Nephron progenitor cell (in vitro differentiated cells): ENCODE data around the gene SLC1A2.

ENCODE experiments used
- DNase-seq: peaks from one replicate; pipeline ENCODE4 v3.0.0; 2021
- H3K27ac Mint-ChIP-seq: 2 replicates; pipeline ENCODE4 v1.8.0; 2021; ENCODE audit warnings: mild to moderate bottlenecking, moderate library complexity, mixed read lengths
- H3K27me3 Mint-ChIP-seq: 2 replicates; pipeline ENCODE4 v1.8.0; 2021; ENCODE audit warnings: mild to moderate bottlenecking, low read depth, mixed read lengths; ENCODE audit not compliant: poor library complexity
- H3K36me3 Mint-ChIP-seq: 2 replicates; pipeline ENCODE4 v1.8.0; 2021; ENCODE audit warnings: low read depth, mixed read lengths
- H3K4me1 Mint-ChIP-seq: 2 replicates; pipeline ENCODE4 v1.8.0; 2021; ENCODE audit warnings: mixed read lengths
- H3K4me3 Mint-ChIP-seq: 2 replicates; pipeline ENCODE4 v1.8.0; 2021; ENCODE audit warnings: mild to moderate bottlenecking, moderate library complexity, mixed read lengths
- H3K9me3 Mint-ChIP-seq: 2 replicates; pipeline ENCODE4 v1.8.0; 2021; ENCODE audit warnings: mild to moderate bottlenecking, moderate library complexity, mixed read lengths
- TF ChIP-seq, protein P1 (sequence below): fragments of 200-600 bp; sonication (generic); IDR thresholded peaks from 2 replicates; pipeline ENCODE4 v1.5.0; 2021; ENCODE audit warnings: antibody characterized with exemption

The SLC1A2 gene

DNA sequence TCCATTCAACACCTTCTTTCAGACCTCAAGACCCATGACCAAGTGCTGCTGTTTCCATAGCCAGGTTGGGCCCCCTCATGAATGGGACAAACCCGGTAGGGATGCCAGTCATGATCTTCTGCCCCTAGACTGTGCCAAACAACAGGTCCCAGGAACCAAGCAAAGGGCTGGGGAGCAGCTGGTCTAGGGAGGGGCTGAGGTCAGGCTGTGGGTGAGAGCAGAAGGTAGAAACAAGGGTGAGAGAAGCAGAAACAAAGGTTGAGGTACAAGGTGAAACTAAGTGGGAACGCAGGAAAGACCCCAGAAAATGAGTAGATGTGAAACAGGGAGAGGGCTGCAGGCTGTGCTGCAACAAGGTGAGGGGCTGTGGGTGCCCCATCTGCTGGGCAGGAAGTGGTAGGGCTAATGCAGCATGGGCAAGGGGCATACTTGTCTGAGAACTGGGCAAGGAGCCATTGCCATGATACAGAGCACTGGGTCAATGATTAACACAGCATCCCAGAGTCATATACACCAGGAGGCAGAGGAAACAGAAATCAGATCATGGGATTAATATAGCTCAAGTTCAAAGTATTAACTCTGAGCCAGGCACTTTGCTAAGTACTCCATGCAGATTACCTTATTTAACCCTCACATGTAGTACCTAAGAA, 45.9 kb downstream of the SLC1A2 start:
- Mint-ChIP-seq H3K4me1 (no peaks in the 10 kb centered on the region), H3K9me3 (no peaks in the 10 kb centered on the region), H3K36me3 (no peaks in the 10 kb centered on the region), H3K27me3 (peaks cover 3% of the 10 kb centered on the region), H3K4me3 (no peak overlapping the region), H3K27ac (no peak overlapping the region)
- TF ChIP-seq, protein P1, sequence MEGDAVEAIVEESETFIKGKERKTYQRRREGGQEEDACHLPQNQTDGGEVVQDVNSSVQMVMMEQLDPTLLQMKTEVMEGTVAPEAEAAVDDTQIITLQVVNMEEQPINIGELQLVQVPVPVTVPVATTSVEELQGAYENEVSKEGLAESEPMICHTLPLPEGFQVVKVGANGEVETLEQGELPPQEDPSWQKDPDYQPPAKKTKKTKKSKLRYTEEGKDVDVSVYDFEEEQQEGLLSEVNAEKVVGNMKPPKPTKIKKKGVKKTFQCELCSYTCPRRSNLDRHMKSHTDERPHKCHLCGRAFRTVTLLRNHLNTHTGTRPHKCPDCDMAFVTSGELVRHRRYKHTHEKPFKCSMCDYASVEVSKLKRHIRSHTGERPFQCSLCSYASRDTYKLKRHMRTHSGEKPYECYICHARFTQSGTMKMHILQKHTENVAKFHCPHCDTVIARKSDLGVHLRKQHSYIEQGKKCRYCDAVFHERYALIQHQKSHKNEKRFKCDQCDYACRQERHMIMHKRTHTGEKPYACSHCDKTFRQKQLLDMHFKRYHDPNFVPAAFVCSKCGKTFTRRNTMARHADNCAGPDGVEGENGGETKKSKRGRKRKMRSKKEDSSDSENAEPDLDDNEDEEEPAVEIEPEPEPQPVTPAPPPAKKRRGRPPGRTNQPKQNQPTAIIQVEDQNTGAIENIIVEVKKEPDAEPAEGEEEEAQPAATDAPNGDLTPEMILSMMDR = no peak
- DNase-seq = no peak

DNA sequence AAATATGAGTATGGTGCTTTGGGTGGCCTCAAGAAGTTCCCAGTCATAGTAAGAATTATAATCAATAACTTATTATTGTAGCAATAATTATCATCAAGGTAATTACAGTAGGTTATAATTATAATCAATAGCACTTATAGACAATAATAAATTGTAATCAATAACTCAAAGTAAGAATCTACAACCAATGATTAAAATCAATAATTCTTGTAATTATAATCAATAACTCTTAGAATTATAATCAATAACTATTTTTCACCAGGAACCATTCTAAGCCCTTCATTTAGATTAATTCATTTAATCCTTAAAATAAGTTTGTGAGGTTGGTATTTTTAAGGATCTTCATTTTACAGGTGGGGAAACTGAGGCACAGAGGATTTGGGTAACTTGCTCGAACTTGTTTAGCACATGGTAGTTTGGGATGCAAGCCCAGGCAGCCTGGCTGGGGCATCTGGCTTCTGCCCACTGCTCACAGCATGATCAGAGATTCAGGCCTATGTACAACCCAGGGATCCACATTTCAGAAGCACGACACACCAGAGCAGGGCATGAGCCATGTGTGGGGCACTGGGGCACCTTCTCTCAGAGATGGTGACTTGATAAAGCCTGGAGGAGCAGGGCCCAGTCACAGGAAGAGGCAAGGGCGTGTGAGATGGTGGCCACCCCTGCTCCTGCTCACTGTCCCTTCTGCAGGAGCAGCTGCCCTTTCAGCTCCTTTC, 46.6 kb downstream of the SLC1A2 start:
- TF ChIP-seq, protein P1 = no peak
- Mint-ChIP-seq H3K9me3 (no peaks in the 10 kb centered on the region), H3K27ac (no peak overlapping the region), H3K36me3 (no peaks in the 10 kb centered on the region), H3K27me3 (peaks cover 3% of the 10 kb centered on the region), H3K4me1 (no peaks in the 10 kb centered on the region), H3K4me3 (no peak overlapping the region)
- DNase-seq = no peak

DNA sequence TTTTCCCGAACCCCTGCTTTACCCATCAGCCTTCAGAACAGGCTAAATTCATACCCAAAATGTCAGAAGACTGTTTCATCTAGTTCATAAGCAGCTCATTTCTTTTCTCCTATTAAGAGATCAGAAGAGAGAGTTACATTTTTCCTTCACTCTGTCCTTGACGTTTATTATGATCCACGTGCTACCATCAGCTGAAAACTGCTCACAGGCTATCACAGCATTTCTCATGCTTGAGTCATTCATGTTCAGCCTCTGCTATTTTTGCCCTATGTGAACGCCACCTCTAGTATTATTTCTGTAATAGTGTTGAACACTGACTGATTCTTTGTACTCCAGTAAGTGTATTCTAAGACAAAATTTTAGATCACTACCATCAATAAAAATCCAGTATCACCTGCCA, 51.9 kb downstream of the SLC1A2 start:
- TF ChIP-seq, protein P1 = no peak
- peaks cover 8% of the 10 kb centered on the region for H3K27me3 Mint-ChIP-seq
- peaks cover 3% of the 10 kb centered on the region for H3K9me3 Mint-ChIP-seq
- H3K36me3 Mint-ChIP-seq = no peaks in the 10 kb centered on the region
- no peak for DNase-seq
- H3K27ac Mint-ChIP-seq = no peak overlapping the region
- no peak overlapping the region for H3K4me3 Mint-ChIP-seq
- peaks cover 5% of the 10 kb centered on the region for H3K4me1 Mint-ChIP-seq

DNA sequence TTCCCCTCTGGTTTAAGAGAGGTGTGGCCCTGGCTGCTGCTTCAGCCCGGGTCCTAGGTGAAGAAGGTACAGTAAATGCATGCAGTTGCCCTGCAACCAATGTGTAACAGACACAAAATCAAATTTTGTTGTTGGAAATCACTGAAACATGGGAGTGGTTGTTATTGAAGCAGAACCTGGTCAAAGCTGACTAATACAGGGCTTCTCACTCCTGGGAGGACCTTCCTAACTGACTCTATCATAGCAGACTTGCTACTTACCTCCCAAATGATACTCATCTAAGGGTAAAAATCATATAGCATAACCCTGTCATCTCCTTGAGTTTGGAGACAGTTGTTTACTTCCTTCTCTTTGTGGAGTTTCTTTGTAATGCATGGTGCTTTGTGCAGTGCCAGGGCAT, 52.6 kb downstream of the SLC1A2 start:
- TF ChIP-seq, protein P1 = no peak
- DNase-seq = no peak
- Mint-ChIP-seq H3K4me1 (peaks cover 5% of the 10 kb centered on the region), H3K27ac (no peak overlapping the region), H3K27me3 (peaks cover 8% of the 10 kb centered on the region), H3K4me3 (no peak overlapping the region), H3K36me3 (no peaks in the 10 kb centered on the region), H3K9me3 (peaks cover 3% of the 10 kb centered on the region)

- no peak for DNase-seq
- Mint-ChIP-seq H3K27ac (no peak overlapping the region), H3K36me3 (no peaks in the 10 kb centered on the region), H3K27me3 (peaks cover 9% of the 10 kb centered on the region), H3K9me3 (peaks cover 3% of the 10 kb centered on the region), H3K4me1 (peaks cover 5% of the 10 kb centered on the region), H3K4me3 (no peak overlapping the region)
- TF ChIP-seq, protein P1 = no peak
Measured at GRCh38 chr11:35365961-35366360, 53.4 kb downstream of the SLC1A2 start.

DNA sequence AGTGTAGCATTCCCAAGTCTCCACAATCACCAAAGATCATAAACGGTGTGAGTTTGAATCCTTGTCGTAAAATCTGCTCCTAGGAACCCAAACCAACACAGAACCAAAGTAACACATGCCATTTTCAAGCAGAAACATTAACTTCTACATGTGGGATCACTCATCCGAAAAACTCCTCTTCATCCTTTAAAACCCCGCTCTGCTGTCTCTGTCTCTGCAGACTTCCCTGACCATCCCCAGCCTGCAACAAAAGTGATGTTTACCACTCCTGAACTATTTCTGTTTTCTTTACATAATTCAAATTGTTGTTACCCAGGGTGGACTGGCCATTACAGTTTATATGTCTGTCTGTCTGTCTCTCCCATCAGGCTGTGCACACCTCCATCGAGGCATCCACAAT, 54.0 kb downstream of the SLC1A2 start:
- TF ChIP-seq, protein P1 = no peak
- H3K9me3 Mint-ChIP-seq = peaks cover 3% of the 10 kb centered on the region
- DNase-seq = no peak
- no peaks in the 10 kb centered on the region for H3K36me3 Mint-ChIP-seq
- peaks cover 9% of the 10 kb centered on the region for H3K27me3 Mint-ChIP-seq
- H3K4me3 Mint-ChIP-seq = no peak overlapping the region
- H3K4me1 Mint-ChIP-seq = peaks cover 6% of the 10 kb centered on the region
- H3K27ac Mint-ChIP-seq = no peak overlapping the region
